IPS DF 6.9 (cell line): ENCODE measurements around the gene TRIM15.
"Not testable (repeated sequence)": the region's sequence is repeated elsewhere in the genome, so short reads cannot be mapped to it uniquely, and the experiment has no call there.

Source experiments
- DNase-seq: peaks from one replicate; pipeline ENCODE4 v3.0.0-alpha.2; 2013; ENCODE audit warnings: low read depth, low spot score
- H3K27ac ChIP-seq: one replicate; pipeline ENCODE4 v1.5.1; 2013; ENCODE audit warnings: low read length, control low read depth
- H3K27me3 ChIP-seq: 2 replicates; pipeline ENCODE4 v1.6.1; 2013; ENCODE audit warnings: mild to moderate bottlenecking, low read length; ENCODE audit not compliant: control insufficient read depth, insufficient read depth
- H3K36me3 ChIP-seq: 2 replicates; pipeline ENCODE4 v1.6.1; 2013; ENCODE audit warnings: low read length; ENCODE audit not compliant: control insufficient read depth, insufficient read depth
- H3K4me1 ChIP-seq: 2 replicates; pipeline ENCODE4 v1.6.1; 2013; ENCODE audit warnings: low read length; ENCODE audit not compliant: control insufficient read depth, insufficient read depth
- H3K4me3 ChIP-seq: 2 replicates; pipeline ENCODE4 v1.5.1; 2013; ENCODE audit warnings: mild to moderate bottlenecking, low read length
- H3K9me3 ChIP-seq: 2 replicates; pipeline ENCODE4 v1.6.1; 2013; ENCODE audit warnings: low read length, inconsistent platforms; ENCODE audit not compliant: control insufficient read depth, insufficient read depth
- WGBS: extraction: QIAGEN DNeasy Blood & Tissue Kit; methylation state at CpG from one replicate; pipeline ENCODE4 v1.1.7; 2013; ENCODE audit warnings: mixed read lengths, missing lambda C conversion rate; ENCODE audit not compliant: insufficient read length, insufficient coverage; 5-methylcytosine and 5-hydroxymethylcytosine counted together

TRIM15 gene

GRCh38 chr6:30130887-30131862, 32.2 kb upstream of the TRIM15 start:
- Histone ChIP-seq H3K4me1 (no peaks in the 10 kb centered on the region), H3K9me3 (no peaks in the 10 kb centered on the region), H3K4me3 (no peak overlapping the region), H3K27me3 (peaks cover 26% of the 10 kb centered on the region), H3K27ac (no peak overlapping the region), H3K36me3 (no peaks in the 10 kb centered on the region)
- peak; percentile 73 for DNase-seq
- WGBS = no CpG with 5 or more reads among the region's 16 CpGs

- H3K27ac ChIP-seq = no peak overlapping the region
- no peak overlapping the region for H3K4me3 ChIP-seq
- H3K4me1 ChIP-seq = no peaks in the 10 kb centered on the region
- H3K9me3 ChIP-seq = no peaks in the 10 kb centered on the region
- no CpG with 5 or more reads among the region's 2 CpGs for WGBS
- H3K36me3 ChIP-seq = no peaks in the 10 kb centered on the region
- peaks cover 18% of the 10 kb centered on the region for H3K27me3 ChIP-seq
- no peak for DNase-seq
Measured at GRCh38 chr6:30131947-30132497, 31.3 kb upstream of the TRIM15 start.

- Histone ChIP-seq H3K27ac (no peak overlapping the region), H3K27me3 (peaks cover 3% of the 10 kb centered on the region), H3K4me3 (no peak overlapping the region), H3K4me1 (no peaks in the 10 kb centered on the region), H3K36me3 (no peaks in the 10 kb centered on the region), H3K9me3 (no peaks in the 10 kb centered on the region)
- DNase-seq = no peak
- WGBS = no CpG with 5 or more reads among the region's 2 CpGs
Measured at GRCh38 chr6:30135147-30135546, 28.2 kb upstream of the TRIM15 start.

- DNase-seq = no peak
- Histone ChIP-seq H3K4me1 (no peaks in the 10 kb centered on the region), H3K27ac (no peak within 1 kb of the TSS), H3K27me3 (no peaks in the 10 kb centered on the region; the same call in none of the 2 replicates), H3K4me3 (no peak within 1 kb of the TSS), H3K36me3 (no peaks in the 10 kb centered on the region), H3K9me3 (no peaks in the 10 kb centered on the region)
- no CpG with 5 or more reads among the region's 4 CpGs for WGBS
Measured at GRCh38 chr6:30135757-30136156, 27.6 kb upstream of the TRIM15 start, which contains the start of gene TRIM40. TSS of gene TRIM40 (plus strand) at chr6:30136140. CDS start at chr6:30137037, 897 bp downstream.

GRCh38 chr6:30136570-30137286, 26.6 kb upstream of the TRIM15 start:
- Histone ChIP-seq H3K27ac (no peak overlapping the region), H3K9me3 (no peaks in the 10 kb centered on the region), H3K27me3 (no peaks in the 10 kb centered on the region; the same call in 1 of the 2 replicates), H3K4me1 (no peaks in the 10 kb centered on the region), H3K36me3 (no peaks in the 10 kb centered on the region), H3K4me3 (no peak overlapping the region)
- no CpG with 5 or more reads among the region's 11 CpGs for WGBS
- DNase-seq = no peak

GRCh38 chr6:30140240-30140639, 23.1 kb upstream of the TRIM15 start:
- WGBS = no CpG with 5 or more reads among the region's 8 CpGs
- not testable (repeated sequence) for H3K27me3 ChIP-seq, H3K9me3 ChIP-seq, H3K4me3 ChIP-seq, H3K27ac ChIP-seq, H3K36me3 ChIP-seq, DNase-seq, H3K4me1 ChIP-seq

- Histone ChIP-seq H3K27ac (no peak overlapping the region), H3K9me3 (no peaks in the 10 kb centered on the region), H3K4me3 (no peak overlapping the region), H3K27me3 (no peaks in the 10 kb centered on the region), H3K36me3 (no peaks in the 10 kb centered on the region), H3K4me1 (0 out of 2 replicates have a peak, but pooled peaks cover 2% of the 10 kb centered on the region)
- no peak for DNase-seq
- no CpG with 5 or more reads among the region's 3 CpGs for WGBS
Measured at GRCh38 chr6:30142665-30143064, 20.7 kb upstream of the TRIM15 start.

GRCh38 chr6:30143780-30144179, 19.6 kb upstream of the TRIM15 start:
- H3K36me3 ChIP-seq = no peaks in the 10 kb centered on the region
- 0 out of 2 replicates have a peak, but pooled peaks cover 2% of the 10 kb centered on the region for H3K4me1 ChIP-seq
- WGBS = no CpG with 5 or more reads among the region's 2 CpGs
- DNase-seq = no peak
- H3K27me3 ChIP-seq = no peaks in the 10 kb centered on the region
- H3K4me3 ChIP-seq = no peak overlapping the region
- no peak overlapping the region for H3K27ac ChIP-seq
- H3K9me3 ChIP-seq = no peaks in the 10 kb centered on the region

GRCh38 chr6:30144811-30145210, 18.5 kb upstream of the TRIM15 start:
- Histone ChIP-seq H3K27me3 (no peaks in the 10 kb centered on the region), H3K4me1 (0 out of 2 replicates have a peak, but pooled peaks cover 2% of the 10 kb centered on the region), H3K36me3 (no peaks in the 10 kb centered on the region), H3K4me3 (no peak overlapping the region), H3K9me3 (no peaks in the 10 kb centered on the region), H3K27ac (no peak overlapping the region)
- WGBS = no CpG with 5 or more reads among the region's 6 CpGs
- DNase-seq = no peak

- DNase-seq = no peak
- no CpG with 5 or more reads among the region's 7 CpGs for WGBS
- H3K4me1 ChIP-seq = 0 out of 2 replicates have a peak, but pooled peaks cover 2% of the 10 kb centered on the region
- no peaks in the 10 kb centered on the region for H3K36me3 ChIP-seq
- H3K9me3 ChIP-seq = no peaks in the 10 kb centered on the region
- no peaks in the 10 kb centered on the region for H3K27me3 ChIP-seq
- H3K27ac ChIP-seq = no peak overlapping the region
- no peak overlapping the region for H3K4me3 ChIP-seq
Measured at GRCh38 chr6:30145818-30146217, 17.5 kb upstream of the TRIM15 start.
